A549 (cell line): Measurements from ENCODE around the gene MAML2. TPM values are rescaled to one million over a fixed set of nuclear protein-coding genes. Genes with fewer than 3 reads are reported as not detected.

Experiments used
- ATAC-seq, 2 experiments: fragments of 200-7000 bp in 1 of 2; fragments of >200 bp in 1 of 2; cut with Nextera tagmentation in 1 of 2; cut with Tn5 transposase in 1 of 2; 3 replicates each; pipeline versions ENCODE4 v1.8.0 to v1.9.1; 2018 to 2020; ENCODE audit warnings: mild to moderate bottlenecking in 1 of 2, moderate library complexity in 1 of 2
- CTCF ChIA-PET: fragments of 300-600 bp; sonication (Branson Sonifier 250); formaldehyde crosslinking; extraction: SDS; loops from one replicate; lab custom pipeline; 2021; ENCODE audit warnings: antibody characterized with exemption, inconsistent platforms; lab: Yijun Ruan, JAX
- POLR2A ChIA-PET: fragments of 350-600 bp; formaldehyde crosslinking; extraction: SDS; loops from one replicate; lab custom pipeline; 2021; ENCODE audit warnings: antibody characterized with exemption, inconsistent platforms; lab: Yijun Ruan, JAX
- DNase-seq, 2 experiments: peaks; one replicate each; pipeline versions ENCODE4 v3.0.0 to v3.0.0-alpha.2; 2011 to 2016; ENCODE audit warnings: low read depth in 1 of 2, low spot score in 1 of 2
- FAIRE-seq: peaks from 2 replicates; lab custom pipeline; 2011; peaks lifted over from hg19 to GRCh38; lab: Jason Lieb, UNC
- H3K27ac ChIP-seq, 2 experiments: fragments of >200 bp; sonication (Bioruptor Twin); formaldehyde crosslinking; 3 replicates each; pipeline ENCODE4 v1.5.1; 2016 to 2017
- H3K4me1 ChIP-seq: fragments of >200 bp; sonication (Bioruptor Twin); formaldehyde crosslinking; 3 replicates; pipeline ENCODE4 v1.6.1; 2016
- H3K4me2 ChIP-seq: fragments of >200 bp; sonication (Bioruptor Twin); formaldehyde crosslinking; 3 replicates; pipeline ENCODE4 v1.6.1; 2016
- H3K4me3 ChIP-seq: fragments of >200 bp; sonication (Bioruptor Twin); formaldehyde crosslinking; 3 replicates; pipeline ENCODE4 v1.5.1; 2016
- H3K9me3 ChIP-seq: fragments of >200 bp; sonication (Bioruptor Twin); formaldehyde crosslinking; 3 replicates; pipeline ENCODE4 v1.6.1; 2016
- CBX2 ChIP-seq: fragments of 200-600 bp; sonication (generic); IDR thresholded peaks from 2 replicates; pipeline ENCODE4 v1.6.1; 2016; ENCODE audit warnings: low read depth, mild to moderate bottlenecking, borderline replicate concordance
- CEBPB ChIP-seq, 2 experiments: fragments of >200 bp in 1 of 2; sonication (Bioruptor Twin) in 1 of 2; formaldehyde crosslinking in 1 of 2; IDR thresholded peaks; 2 replicates each; pipeline ENCODE4 v1.6.1; 2012 to 2016
- CHD4 ChIP-seq: fragments of 200-600 bp; sonication (generic); IDR thresholded peaks from 2 replicates; pipeline ENCODE4 v1.6.1; 2016; ENCODE audit warnings: antibody characterized with exemption, mild to moderate bottlenecking, borderline replicate concordance
- EHF ChIP-seq: fragments of 250-450 bp; sonication (Bioruptor Pico); IDR thresholded peaks from 2 replicates; pipeline ENCODE4 v1.5.0; 2020; ENCODE audit warnings: mild to moderate bottlenecking
- EHMT2 ChIP-seq: fragments of 200-600 bp; sonication (generic); IDR thresholded peaks from 2 replicates; pipeline ENCODE4 v1.6.1; 2016; ENCODE audit warnings: antibody characterized with exemption, low read depth, mild to moderate bottlenecking, moderate library complexity
- EP300 ChIP-seq, 2 experiments: fragments of >200 bp; sonication (Bioruptor Twin); formaldehyde crosslinking; IDR thresholded peaks; 2 replicates in 1 of 2; 3 replicates in 1 of 2; pipeline ENCODE4 v1.6.1; 2016 to 2017
- ESRRA ChIP-seq: fragments of 150-350 bp; IDR thresholded peaks from 2 replicates; pipeline ENCODE4 v1.6.1; 2014; ENCODE audit warnings: mild to moderate bottlenecking, low read length, borderline replicate concordance
- FOSB ChIP-seq: fragments of 250-450 bp; sonication (Bioruptor Pico); IDR thresholded peaks from 2 replicates; pipeline ENCODE4 v1.5.0; 2020; ENCODE audit warnings: mild to moderate bottlenecking, moderate library complexity
- FOXS1 ChIP-seq: fragments of 250-450 bp; sonication (Bioruptor Pico); IDR thresholded peaks from 2 replicates; pipeline ENCODE4 v1.5.0; 2020; ENCODE audit warnings: mild to moderate bottlenecking, moderate library complexity
- HDAC2 ChIP-seq: fragments of 200-600 bp; sonication (generic); IDR thresholded peaks from 2 replicates; pipeline ENCODE4 v1.6.1; 2016
- HES2 ChIP-seq: fragments of >200 bp; sonication (Bioruptor Twin); formaldehyde crosslinking; IDR thresholded peaks from 2 replicates; pipeline ENCODE4 v1.6.1; 2016
- HMGXB4 ChIP-seq: fragments of 250-450 bp; sonication (Bioruptor Pico); IDR thresholded peaks from 2 replicates; pipeline ENCODE4 v1.5.0; 2021; ENCODE audit warnings: mild to moderate bottlenecking, moderate library complexity, borderline replicate concordance
- HOXB13 ChIP-seq: fragments of 250-450 bp; sonication (Bioruptor Pico); IDR thresholded peaks from 2 replicates; pipeline ENCODE4 v1.5.0; 2020; ENCODE audit warnings: low read depth, mild to moderate bottlenecking, moderate library complexity
- JUNB ChIP-seq: fragments of >200 bp; sonication (Bioruptor Twin); formaldehyde crosslinking; IDR thresholded peaks from 2 replicates; pipeline ENCODE4 v1.6.1; 2016
- KDM1A ChIP-seq: fragments of 200-600 bp; sonication (generic); IDR thresholded peaks from 2 replicates; pipeline ENCODE4 v1.6.1; 2016; ENCODE audit warnings: low read depth, mild to moderate bottlenecking
- KDM5A ChIP-seq: fragments of 200-600 bp; sonication (generic); IDR thresholded peaks from 2 replicates; pipeline ENCODE4 v1.6.1; 2016; ENCODE audit warnings: antibody characterized with exemption, mild to moderate bottlenecking
- NPAS2 ChIP-seq: fragments of 250-450 bp; sonication (Bioruptor Pico); IDR thresholded peaks from 2 replicates; pipeline ENCODE4 v1.8.0; 2022; ENCODE audit warnings: mild to moderate bottlenecking, moderate library complexity, borderline replicate concordance
- PHF8 ChIP-seq: fragments of 200-600 bp; sonication (generic); IDR thresholded peaks from 2 replicates; pipeline ENCODE4 v1.6.1; 2016; ENCODE audit warnings: low read depth, mild to moderate bottlenecking, antibody characterized with exemption, moderate library complexity, borderline replicate concordance
- RAD21 ChIP-seq, 2 experiments: fragments of >200 bp in 1 of 2; sonication (Bioruptor Twin) in 1 of 2; formaldehyde crosslinking in 1 of 2; IDR thresholded peaks in 1 of 2; conservative IDR thresholded peaks in 1 of 2; 2 replicates in 1 of 2; 3 replicates in 1 of 2; pipeline ENCODE4 v1.6.1; 2012 to 2018; ENCODE audit warnings: inconsistent platforms in 1 of 2
- RARB ChIP-seq: fragments of 250-450 bp; sonication (Bioruptor Pico); IDR thresholded peaks from 2 replicates; pipeline ENCODE4 v1.8.0; 2021; ENCODE audit warnings: mild to moderate bottlenecking, moderate library complexity
- RCOR1 ChIP-seq: fragments of 150-350 bp; IDR thresholded peaks from 2 replicates; pipeline ENCODE4 v1.6.1; 2014; ENCODE audit warnings: antibody characterized with exemption, low read length, low read depth
- RNF2 ChIP-seq: fragments of 200-600 bp; sonication (generic); IDR thresholded peaks from 2 replicates; pipeline ENCODE4 v1.6.1; 2016; ENCODE audit warnings: low read depth, mild to moderate bottlenecking, antibody characterized with exemption, moderate library complexity, borderline replicate concordance
- SMC3 ChIP-seq: fragments of >200 bp; sonication (Bioruptor Twin); formaldehyde crosslinking; IDR thresholded peaks from 3 replicates; pipeline ENCODE4 v1.6.1; 2018; ENCODE audit warnings: inconsistent platforms
- SREBF2 ChIP-seq: fragments of 450-650 bp; IDR thresholded peaks from 2 replicates; pipeline ENCODE4 v1.6.1; 2014; ENCODE audit warnings: mild to moderate bottlenecking, moderate library complexity
- TP53 ChIP-seq: fragments of 250-450 bp; sonication (Bioruptor Pico); IDR thresholded peaks from 2 replicates; pipeline ENCODE4 v1.5.0; 2021; ENCODE audit warnings: mild to moderate bottlenecking, moderate library complexity
- ZC3H11A ChIP-seq: fragments of 450-650 bp; IDR thresholded peaks from 2 replicates; pipeline ENCODE4 v1.6.1; 2014; ENCODE audit warnings: antibody characterized with exemption, mild to moderate bottlenecking
- ZNF302 ChIP-seq: fragments of 250-450 bp; sonication (Bioruptor Pico); IDR thresholded peaks from 2 replicates; pipeline ENCODE4 v1.9.0; 2021; ENCODE audit warnings: inconsistent platforms, mild to moderate bottlenecking, moderate library complexity
- ZSCAN20 ChIP-seq: fragments of 250-450 bp; sonication (Bioruptor Pico); IDR thresholded peaks from 2 replicates; pipeline ENCODE4 v1.8.0; 2022; ENCODE audit warnings: mild to moderate bottlenecking, moderate library complexity
- WGBS: methylation state at CpG from one replicate; pipeline ENCODE4 v1.1.6; 2017; ENCODE audit errors: missing lambda C conversion rate; 5-methylcytosine and 5-hydroxymethylcytosine counted together
- polyA plus RNA-seq, 4 experiments: library from polyadenylated mRNA; depleted of rRNA in 3 of 4; stranded (reverse); fragments of >200 nt; fragmentation: RNase III in 1 of 4; extraction: RNeasy Plus Mini Kit Qiagen cat#74134 plus additional on column Dnase treatment in 1 of 4; gene quantifications; 2 replicates in 3 of 4; 3 replicates in 1 of 4; pipeline ENCODE4 v1.2.3, GENCODE V29; 2011 to 2017
- TF ChIP-seq, protein P1 (sequence below): IDR thresholded peaks from 2 replicates; pipeline ENCODE4 v1.6.1; 2012
- TF ChIP-seq, protein P2 (sequence below): IDR thresholded peaks from 2 replicates; pipeline ENCODE4 v1.6.1; 2012

MAML2 gene
- polyA plus RNA-seq, 2 of the 4 experiments (the other 2 are of a cell fraction), result 1.5 to 2.5 TPM

DNA sequence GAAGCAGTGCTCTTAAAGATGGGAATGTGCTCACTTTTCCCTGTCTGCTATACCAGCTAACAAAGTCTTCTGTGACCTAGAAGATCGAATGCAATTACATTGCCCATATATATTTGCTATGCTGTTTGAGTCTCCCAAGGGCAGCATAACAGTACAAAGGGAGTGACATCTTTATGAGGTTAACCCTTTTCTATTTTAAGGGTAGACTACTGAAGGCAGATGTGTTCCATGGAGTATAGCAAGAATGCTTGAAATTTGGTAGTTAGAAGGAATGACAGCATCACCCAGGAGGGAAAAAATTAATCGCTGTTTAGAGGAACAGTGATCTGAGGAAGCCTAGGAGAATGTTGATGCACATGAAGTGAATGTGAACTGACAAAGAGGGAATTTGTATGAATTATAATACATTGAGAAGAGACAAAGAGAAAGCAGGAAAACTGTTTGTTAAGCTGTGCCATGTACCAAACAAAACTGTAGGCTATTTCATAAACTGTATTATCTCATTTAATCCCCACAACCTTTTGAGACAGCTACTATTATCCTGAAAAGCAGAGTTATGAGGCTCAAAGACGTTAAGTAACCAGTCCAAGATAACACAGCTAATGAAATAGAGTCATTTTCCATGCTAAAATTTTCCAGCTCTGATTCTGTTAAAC, 13.0 kb downstream of the MAML2 start:
- FAIRE-seq, result no peak
- no peak for ATAC-seq
- H3K4me1 ChIP-seq, result peaks cover 46% of the 10 kb centered on the region
- DNase-seq, result no peak
- H3K27ac ChIP-seq, result no peak overlapping the region
- 65% methylated on average over 3 of the region's 3 CpGs for WGBS
- POLR2A ChIA-PET, result interaction anchor here (0.7 kb wide), 1 partner anchor 190 kb away, joined by 3 read pairs; no protein-coding TSS in a partner anchor
- H3K4me2 ChIP-seq, result peak overlapping the region; percentile 38
- CTCF ChIA-PET, result interaction anchor here (4.0 kb wide), 1 partner anchor 13 kb away, joined by 15 read pairs; the partner anchor contains the start of gene MAML2
- no peak overlapping the region for H3K4me3 ChIP-seq
- no peak for TF ChIP-seq EHF (CRISPR knock-in tag)
- TF ChIP-seq FOSB (CRISPR knock-in tag), result no peak
- no peak for TF ChIP-seq CHD4
- no peak for TF ChIP-seq ZC3H11A
- TF ChIP-seq KDM5A, result no peak
- no peak for TF ChIP-seq EP300 (IDR thresholded peaks at IDR 0.05)
- TF ChIP-seq SMC3, result no peak
- TF ChIP-seq RNF2, result no peak
- TF ChIP-seq SREBF2, result no peak
- no peak for TF ChIP-seq CBX2
- TF ChIP-seq KDM1A, result no peak
- no peak for TF ChIP-seq HOXB13 (CRISPR knock-in tag)
- no peak for TF ChIP-seq ZSCAN20 (CRISPR knock-in tag)
- H3K9me3 ChIP-seq, result no peaks in the 10 kb centered on the region

DNA sequence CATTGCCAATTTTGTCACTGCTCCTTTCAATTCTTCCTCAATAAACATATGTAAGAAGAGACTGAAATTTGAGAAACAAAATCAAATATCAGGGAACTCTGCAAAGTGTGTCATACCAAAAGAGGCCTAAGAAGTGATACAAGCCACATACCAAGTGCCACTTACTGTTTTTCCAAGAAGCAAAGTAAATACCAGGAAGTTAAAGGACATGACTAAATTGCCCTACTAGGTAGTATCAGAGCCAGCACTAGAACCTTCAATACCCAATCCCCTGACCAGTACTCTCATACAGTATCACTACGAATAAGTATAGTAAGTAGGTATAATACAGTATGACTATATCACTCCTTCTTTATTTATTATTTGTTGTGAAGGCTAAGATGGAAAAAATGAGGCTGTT, 13.6 kb downstream of the MAML2 start:
- FAIRE-seq, result no peak
- Histone ChIP-seq H3K9me3 (no peaks in the 10 kb centered on the region), H3K4me3 (no peak overlapping the region), H3K4me1 (peaks cover 52% of the 10 kb centered on the region), H3K27ac (peak overlapping the region; percentile 5 to 56; a peak in 2 of 6 replicates), H3K4me2 (peak overlapping the region; percentile 38)
- ChIA-PET POLR2A (no interaction called here), CTCF (interaction anchor here (4.0 kb wide), 1 partner anchor 14 kb away, joined by 15 read pairs; the partner anchor contains the start of gene MAML2)
- ATAC-seq, result 0 out of 6 replicates have a peak, but pooled peaks of 1 of the 2 experiments have one; percentile 17
- TF ChIP-seq HDAC2, result no peak
- TF ChIP-seq ZNF302 (CRISPR knock-in tag), result no peak
- TF ChIP-seq, protein P1, sequence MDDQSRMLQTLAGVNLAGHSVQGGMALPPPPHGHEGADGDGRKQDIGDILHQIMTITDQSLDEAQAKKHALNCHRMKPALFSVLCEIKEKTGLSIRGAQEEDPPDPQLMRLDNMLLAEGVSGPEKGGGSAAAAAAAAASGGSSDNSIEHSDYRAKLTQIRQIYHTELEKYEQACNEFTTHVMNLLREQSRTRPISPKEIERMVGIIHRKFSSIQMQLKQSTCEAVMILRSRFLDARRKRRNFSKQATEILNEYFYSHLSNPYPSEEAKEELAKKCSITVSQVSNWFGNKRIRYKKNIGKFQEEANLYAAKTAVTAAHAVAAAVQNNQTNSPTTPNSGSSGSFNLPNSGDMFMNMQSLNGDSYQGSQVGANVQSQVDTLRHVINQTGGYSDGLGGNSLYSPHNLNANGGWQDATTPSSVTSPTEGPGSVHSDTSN, result no peak
- TF ChIP-seq TP53 (CRISPR knock-in tag), result no peak
- TF ChIP-seq ESRRA, result no peak
- TF ChIP-seq JUNB, result no peak
- no peak for TF ChIP-seq FOSB (CRISPR knock-in tag)
- TF ChIP-seq RARB, result no peak
- no peak for TF ChIP-seq KDM5A
- TF ChIP-seq RCOR1, result no peak
- TF ChIP-seq NPAS2 (CRISPR knock-in tag), result no peak
- no peak for TF ChIP-seq EHMT2
- TF ChIP-seq CHD4, result no peak
- TF ChIP-seq EP300 (IDR thresholded peaks at IDR 0.05), result no peak
- no peak for TF ChIP-seq CEBPB (IDR thresholded peaks at IDR 0.05)
- 54% methylated on average over 1 of the region's 1 CpG for WGBS
- no peak for DNase-seq

DNA sequence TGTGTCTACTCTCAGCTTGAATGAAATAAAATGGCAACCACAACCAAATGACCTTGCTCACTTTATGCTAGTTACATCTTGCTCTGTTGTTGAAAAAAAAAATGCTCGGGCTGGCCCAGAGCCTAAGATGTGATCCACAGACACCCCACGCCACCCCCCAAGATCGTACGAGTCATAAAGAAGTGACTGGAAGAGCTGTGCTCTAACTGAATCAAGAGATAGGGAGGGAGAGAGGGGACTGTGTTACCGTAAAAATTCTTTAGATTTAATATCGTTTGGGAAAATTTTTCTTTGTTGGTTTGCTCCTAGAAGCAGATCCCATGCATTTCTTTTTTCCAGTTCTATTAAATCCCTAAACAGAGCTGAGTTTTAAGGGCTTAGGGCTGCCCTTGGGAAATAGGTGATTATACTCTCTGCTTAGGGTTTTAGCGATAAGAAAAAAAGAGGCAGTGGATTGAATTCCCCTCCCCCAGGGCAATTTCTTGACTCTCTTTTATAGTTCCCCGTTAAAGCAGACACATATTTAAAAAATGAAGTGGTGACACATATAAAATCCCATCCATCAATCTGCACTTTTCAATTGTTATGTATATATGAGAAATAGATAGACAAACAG, 14.5 kb downstream of the MAML2 start:
- Histone ChIP-seq H3K9me3 (no peaks in the 10 kb centered on the region), H3K27ac (peak overlapping the region in 1 of 2 experiments; percentile 57; a peak in 3 of 6 replicates), H3K4me2 (peak overlapping the region; percentile 38), H3K4me3 (no peak overlapping the region), H3K4me1 (peaks cover 55% of the 10 kb centered on the region)
- FAIRE-seq (no peak), ATAC-seq (no peak), DNase-seq (no peak)
- ChIA-PET POLR2A (no interaction called here), CTCF (interaction anchor here (1.0 kb wide), 1 partner anchor 9 kb away, joined by 3 read pairs; no protein-coding TSS in a partner anchor)
- WGBS, result 66% methylated on average over 8 of the region's 8 CpGs
- TF ChIP-seq KDM5A (no peak), NPAS2 (CRISPR knock-in tag) (no peak), FOXS1 (no peak), HES2 (no peak), PHF8 (no peak), RAD21 (conservative IDR thresholded peaks at IDR 0.05 in 1 of 2, IDR thresholded peaks at IDR 0.05 in 1 of 2) (no peak), HMGXB4 (CRISPR knock-in tag) (no peak), EHF (CRISPR knock-in tag) (no peak)
- TF ChIP-seq, protein P2, sequence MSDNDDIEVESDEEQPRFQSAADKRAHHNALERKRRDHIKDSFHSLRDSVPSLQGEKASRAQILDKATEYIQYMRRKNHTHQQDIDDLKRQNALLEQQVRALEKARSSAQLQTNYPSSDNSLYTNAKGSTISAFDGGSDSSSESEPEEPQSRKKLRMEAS, result no peak
